ENCODE measurements around the gene OR1S1.

Gene OR1S1

DNA sequence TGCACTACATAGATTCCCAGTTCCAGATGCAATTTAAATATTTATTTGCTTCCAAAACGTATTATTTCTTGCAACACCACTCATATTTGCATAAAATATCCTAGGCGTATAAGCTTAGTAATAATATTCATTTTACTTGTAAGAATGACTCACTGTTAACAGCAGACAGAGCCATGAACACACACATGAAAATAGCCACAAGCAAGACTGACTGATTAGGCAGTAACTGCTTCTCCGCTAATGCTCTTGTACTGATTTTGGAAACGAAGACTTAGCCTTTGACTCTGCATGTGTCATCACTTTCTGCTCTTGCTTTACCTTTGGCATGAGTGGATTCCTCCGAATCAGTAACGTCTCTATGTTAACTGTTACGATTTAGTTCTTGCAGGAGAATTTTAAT is 10.2 kb downstream of the OR1S1 start:
- no peak for TF ChIP-seq POLR2A (IDR thresholded peaks at IDR 0.05; ENCODE audit: low read depth, low read length)
- DNase-seq (ENCODE audit: insufficient read length, low spot score) (no peak), FAIRE-seq (no peak)

DNA sequence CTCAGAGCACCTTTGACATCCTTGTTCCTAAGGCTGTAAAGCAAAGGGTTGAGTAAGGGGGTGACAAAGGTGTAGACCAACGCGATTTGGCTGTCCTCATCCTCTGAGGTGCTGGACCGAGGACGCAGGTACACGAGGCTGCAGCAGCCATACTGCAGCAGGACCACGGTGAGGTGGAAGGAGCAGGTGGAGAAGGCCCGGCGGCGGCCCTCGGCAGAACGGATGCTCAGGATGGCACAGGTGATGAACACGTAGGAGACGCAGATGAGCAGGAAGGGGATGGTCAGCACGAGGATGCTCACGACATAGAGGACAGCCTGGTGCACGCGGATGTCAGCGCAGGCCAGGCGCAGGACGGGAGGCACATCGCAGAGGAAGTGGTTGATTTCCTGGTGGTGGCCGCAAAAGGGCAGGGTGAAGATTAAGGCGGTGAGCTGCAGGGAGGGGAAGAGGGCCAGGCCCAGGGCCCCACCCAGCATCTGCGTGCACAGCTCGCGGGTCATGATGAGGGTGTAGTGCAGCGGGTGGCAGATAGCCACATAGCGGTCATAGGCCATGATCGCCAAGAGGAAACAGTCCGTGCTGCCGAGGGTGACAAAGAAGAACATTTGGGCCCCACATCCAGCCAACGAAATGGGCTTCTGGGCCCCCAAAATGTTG is 15.6 kb downstream of the OR1S1 start:
- DNase-seq (ENCODE audit: insufficient read length, low spot score) (no peak), FAIRE-seq (no peak)
- TF ChIP-seq POLR2A (IDR thresholded peaks at IDR 0.05; ENCODE audit: low read depth, low read length): no peak

GRCh38 chr11:58243954-58244353 is 31.4 kb downstream of the OR1S1 start:
- no peak for FAIRE-seq
- DNase-seq (ENCODE audit: insufficient read length, low spot score): no peak
- TF ChIP-seq POLR2A (IDR thresholded peaks at IDR 0.05; ENCODE audit: low read depth, low read length): no peak

- no peak for FAIRE-seq
- no peak for TF ChIP-seq POLR2A (IDR thresholded peaks at IDR 0.05; ENCODE audit: low read depth, low read length)
- DNase-seq (ENCODE audit: insufficient read length, low spot score): no peak
These were observed 42.4 kb downstream of the OR1S1 start for GRCh38 chr11:58254936-58255335.

DNA sequence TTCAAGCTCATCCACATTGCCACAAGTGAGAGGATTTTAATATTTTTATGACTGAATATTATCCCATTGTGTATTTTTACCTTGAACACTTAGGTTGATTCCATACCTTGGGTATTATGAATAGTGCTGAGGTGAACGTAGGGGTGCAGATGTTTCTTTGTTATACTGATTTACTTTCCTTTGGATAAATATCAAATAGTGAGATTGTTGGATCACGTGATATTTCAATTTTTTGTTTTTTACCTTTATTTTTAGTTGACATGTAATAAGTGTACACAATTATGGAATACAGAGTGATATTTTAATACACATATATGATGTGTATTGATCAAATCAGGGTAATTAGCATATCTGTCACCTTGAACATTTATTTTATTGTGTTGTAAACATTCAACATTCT is 47.5 kb downstream of the OR1S1 start:
- TF ChIP-seq POLR2A (IDR thresholded peaks at IDR 0.05; ENCODE audit: low read depth, low read length): no peak
- no peak for FAIRE-seq
- DNase-seq (ENCODE audit: insufficient read length, low spot score): no peak

Measured in H54 (cell line).